Sciatic nerve (tissue), 2 donors: Measurements from ENCODE around the gene DAB2. TPM values are rescaled to one million over a fixed set of nuclear protein-coding genes. Genes with fewer than 3 reads are reported as not detected.
"Not testable (repeated sequence)": the region's sequence is repeated elsewhere in the genome, so short reads cannot be mapped to it uniquely, and the experiment has no call there.

Source experiments
- ATAC-seq: fragments of 200-7000 bp; cut with Tn5 transposase; one replicate; pipeline ENCODE4 v1.9.1; 2020; ENCODE audit warnings: mild to moderate bottlenecking, moderate library complexity
- DNase-seq: peaks from one replicate; pipeline ENCODE4 v3.0.0-alpha.2; 2020; ENCODE audit warnings: low spot score
- intact Hi-C: fragments of 100-400 bp; cut with DNase I; formaldehyde crosslinking; loops from one replicate; pipeline ENCODE4 v1.14.2; 2022
- total RNA-seq: library from RNA; stranded (reverse); fragmentation: NEBNext Ultra II Directional; extraction: Animal tissue kit (Norgen Biotek cat#: 25700); gene quantifications from one replicate; pipeline ENCODE4 v1.2.1, GENCODE V29; 2021
- donor health status: DM: no; HTN: no; CAD: no.
- donor health status: DM: no; HTN: no; CAD: no.

Gene DAB2
- total RNA-seq, 1 donor from 2014 or later: 151 TPM

- intact Hi-C loops: no loop called here
- ATAC-seq (no peak), DNase-seq (no peak)
These were observed 60.4 kb downstream of the DAB2 start, which contains the start of gene C9 for GRCh38 chr5:39364367-39364766. Gene C9 (minus strand): TSS chr5:39364495. CDS start chr5:39364464, 31 bp downstream.

- no peak for ATAC-seq
- intact Hi-C loops: no loop called here
- no peak for DNase-seq
These were observed 61.6 kb downstream of the DAB2 start for GRCh38 chr5:39363217-39363616.

GRCh38 chr5:39362646-39363045 is 62.1 kb downstream of the DAB2 start:
- no peak for DNase-seq
- no peak for ATAC-seq
- intact Hi-C loops: no loop called here

GRCh38 chr5:39361306-39361705 is 63.5 kb downstream of the DAB2 start:
- DNase-seq: no peak
- intact Hi-C loops: no loop called here
- no peak for ATAC-seq

- DNase-seq (no peak), ATAC-seq (no peak)
- intact Hi-C loops: no loop called here
These were observed 64.2 kb downstream of the DAB2 start for GRCh38 chr5:39360471-39361111.

GRCh38 chr5:39356263-39356662 is 68.5 kb downstream of the DAB2 start:
- ATAC-seq (no peak), DNase-seq (no peak)
- intact Hi-C loops: no loop called here

- intact Hi-C loops: no loop called here
- no peak for ATAC-seq
- DNase-seq: no peak
These were observed 69.5 kb downstream of the DAB2 start for GRCh38 chr5:39355324-39355723.

- DNase-seq (no peak), ATAC-seq (no peak)
- intact Hi-C loops: no loop called here
These were observed 70.9 kb downstream of the DAB2 start for GRCh38 chr5:39353717-39354399.

- ATAC-seq (no peak), DNase-seq (no peak)
- intact Hi-C loops: no loop called here
These were observed 71.8 kb downstream of the DAB2 start for GRCh38 chr5:39352951-39353350.

GRCh38 chr5:39352170-39352569 is 72.6 kb downstream of the DAB2 start:
- intact Hi-C loops: no loop called here
- ATAC-seq (no peak), DNase-seq (no peak)

- DNase-seq: no peak
- ATAC-seq: no peak
- intact Hi-C loops: no loop called here
These were observed 75.3 kb downstream of the DAB2 start for GRCh38 chr5:39349484-39349883.

- ATAC-seq (no peak), DNase-seq (no peak)
- intact Hi-C loops: no loop called here
These were observed 82.3 kb downstream of the DAB2 start for GRCh38 chr5:39342460-39342859.

- intact Hi-C loops: no loop called here
- DNase-seq (no peak), ATAC-seq (peak; percentile 75)
These were observed 82.9 kb downstream of the DAB2 start for GRCh38 chr5:39341896-39342295.

GRCh38 chr5:39340506-39340905 is 84.3 kb downstream of the DAB2 start:
- intact Hi-C loops: no loop called here
- ATAC-seq (no peak), DNase-seq (no peak)

GRCh38 chr5:39337252-39337915 is 87.4 kb downstream of the DAB2 start:
- intact Hi-C loops: no loop called here
- ATAC-seq: no peak
- no peak for DNase-seq

GRCh38 chr5:39334296-39334695 is 90.5 kb downstream of the DAB2 start:
- ATAC-seq, DNase-seq, intact Hi-C loops: not testable (repeated sequence)

GRCh38 chr5:39333104-39333503 is 91.7 kb downstream of the DAB2 start:
- DNase-seq (no peak), ATAC-seq (no peak)
- intact Hi-C loops: no loop called here

- intact Hi-C loops: no loop called here
- no peak for DNase-seq
- peak; percentile 52 for ATAC-seq
These were observed 92.9 kb downstream of the DAB2 start for GRCh38 chr5:39331861-39332381.

GRCh38 chr5:39328731-39329130 is 96.0 kb downstream of the DAB2 start:
- ATAC-seq: no peak
- DNase-seq: no peak
- intact Hi-C loops: no loop called here

- DNase-seq (no peak), ATAC-seq (no peak)
- intact Hi-C loops: no loop called here
These were observed 101.2 kb downstream of the DAB2 start for GRCh38 chr5:39323542-39323941.
